GM12878 (cell line): ENCODE results near the gene C1orf53. TPM values are rescaled to one million over a fixed set of nuclear protein-coding genes. Genes with fewer than 3 reads are reported as not detected.
"Not testable (repeated sequence)": the region's sequence is repeated elsewhere in the genome, so short reads cannot be mapped to it uniquely, and the experiment has no call there.

ENCODE experiments used
- ATAC-seq: fragments of 200-7000 bp; cut with Tn5 transposase; 3 replicates; pipeline ENCODE4 v1.9.1; 2020; ENCODE audit warnings: mild to moderate bottlenecking, moderate library complexity
- BruUV-seq: library from RNA; stranded (reverse); fragments of 400-500 nt; replicated peaks from 2 replicates; lab custom pipeline; 2021; lab: Mats Ljungman, UMichigan
- CTCF ChIA-PET: fragments of 300-600 bp; sonication (Branson Sonifier 250); formaldehyde crosslinking; extraction: SDS; loops from one replicate; lab custom pipeline; 2021; ENCODE audit warnings: inconsistent platforms; lab: Yijun Ruan, JAX
- POLR2A ChIA-PET: fragments of 350-600 bp; formaldehyde crosslinking; extraction: SDS; loops from one replicate; lab custom pipeline; 2021; ENCODE audit warnings: inconsistent platforms; lab: Charles Lee
- RAD21 ChIA-PET: fragments of 300-600 bp; sonication (Branson Sonifier 250); formaldehyde crosslinking; loops from one replicate; lab custom pipeline; 2023; ENCODE audit warnings: antibody characterized with exemption; ENCODE audit not compliant: unreplicated experiment; lab: Charles Lee
- SMC1A ChIA-PET: fragments of 300-600 bp; sonication (Branson Sonifier 250); formaldehyde crosslinking; loops from one replicate; lab custom pipeline; 2023; ENCODE audit not compliant: unreplicated experiment, uncharacterized antibody; lab: Charles Lee
- DNase-seq: peaks from one replicate; pipeline ENCODE4 v3.0.0-alpha.2; 2011; ENCODE audit warnings: low read depth, low spot score
- FAIRE-seq: peaks from 3 replicates; lab custom pipeline; 2011; peaks lifted over from hg19 to GRCh38; lab: Jason Lieb, UNC
- H2AFZ ChIP-seq: 2 replicates; pipeline ENCODE4 v1.6.0; 2011; ENCODE audit warnings: low read depth, low read length, control low read depth; ENCODE audit not compliant: control insufficient read depth
- H3K27ac ChIP-seq: 2 replicates; pipeline ENCODE4 v1.5.1; 2011; ENCODE audit warnings: control low read depth; ENCODE audit not compliant: control insufficient read depth, insufficient read depth
- H3K27me3 ChIP-seq, 2 experiments: replicated peaks in 1 of 2; 2 replicates each; pipeline versions ENCODE4 v1.6.0 to v1.6.1; 2011; ENCODE audit warnings: low read length in 1 of 2; ENCODE audit not compliant: control insufficient read depth in 2 of 2, insufficient read depth in 2 of 2
- H3K36me3 ChIP-seq, 2 experiments: 2 replicates each; pipeline ENCODE4 v1.5.1; 2011; ENCODE audit warnings: low read length in 1 of 2; ENCODE audit not compliant: control insufficient read depth in 2 of 2, insufficient read depth in 2 of 2
- H3K4me1 ChIP-seq: 2 replicates; pipeline ENCODE4 v1.6.1; 2011; ENCODE audit warnings: mild to moderate bottlenecking, low read length, moderate library complexity, mixed read lengths; ENCODE audit not compliant: control insufficient read depth, insufficient read depth
- H3K4me2 ChIP-seq: 2 replicates; pipeline ENCODE4 v1.6.0; 2011; ENCODE audit warnings: control low read depth; ENCODE audit not compliant: control insufficient read depth, insufficient read depth
- H3K4me3 ChIP-seq: fragments of 200-600 bp; sonication (generic); 2 replicates; pipeline ENCODE4 v1.5.1; 2016
- H3K79me2 ChIP-seq: 2 replicates; pipeline ENCODE4 v1.6.0; 2011; ENCODE audit warnings: low read length; ENCODE audit not compliant: control insufficient read depth, insufficient read depth
- H3K9ac ChIP-seq: 2 replicates; pipeline ENCODE4 v1.8.0; 2011; ENCODE audit warnings: low read length, control low read depth, mixed read lengths; ENCODE audit not compliant: control insufficient read depth, insufficient read depth
- H3K9me3 ChIP-seq: replicated peaks from 3 replicates; pipeline ENCODE4 v1.5.1; 2011; ENCODE audit warnings: mild to moderate bottlenecking, low read length; ENCODE audit not compliant: control insufficient read depth, insufficient read depth
- H4K20me1 ChIP-seq: 2 replicates; pipeline ENCODE4 v1.6.0; 2011; ENCODE audit not compliant: control insufficient read depth, insufficient read depth
- WGBS: methylation state at CpG from one replicate; pipeline ENCODE4 v1.1.6; 2016; ENCODE audit warnings: low lambda C conversion rate; ENCODE audit not compliant: insufficient replicate concordance, insufficient coverage; ENCODE audit errors: missing lambda C conversion rate; 5-methylcytosine and 5-hydroxymethylcytosine counted together
- in situ Hi-C: fragments of 300-500 bp; cut with MboI; formaldehyde crosslinking; loops from 9 replicates; pipeline ENCODE4 v1.14.3; 2018; ENCODE audit warnings: mixed read lengths
- intact Hi-C: fragments of 100-400 bp; cut with micrococcal nuclease; formaldehyde crosslinking; loops from one replicate; pipeline ENCODE4 v1.14.2; 2022; ENCODE audit not compliant: unreplicated experiment
- polyA plus RNA-seq, 11 experiments: library from polyadenylated mRNA; depleted of rRNA in 4 of 11; unstranded in 6 of 11; stranded (reverse) in 5 of 11; fragments of >200 nt; fragmentation: Nextera tagmentation in 4 of 11; fragmentation: Illumina TruSeq in 1 of 11; extraction: Ambion mirVana in 4 of 11; extraction: Trizol in 1 of 11; gene quantifications; 1 replicate in 1 of 11; 2 replicates in 10 of 11; pipeline versions ENCODE4 v1.2.1 to v1.2.3, GENCODE V29; 2011 to 2016; ENCODE audit warnings: inconsistent platforms in 2 of 11, missing spikeins in 2 of 11, low read depth in 1 of 11
- total RNA-seq, 4 experiments: library from RNA; depleted of rRNA in 3 of 4; stranded (reverse); fragments of >200 nt in 3 of 4; fragmentation: Illumina TruSeq in 1 of 4; extraction: Trizol in 1 of 4; gene quantifications; 2 replicates each; pipeline versions ENCODE4 v1.2.1 to v1.2.3, GENCODE V29; 2013 to 2021

C1orf53 gene
- total and polyA plus RNA-seq, 10 of the 15 experiments (the other 5 are each of a cell fraction or from before 2014, with no cell fraction given): 0.31 to 5.4 (median 0.59) TPM

DNA sequence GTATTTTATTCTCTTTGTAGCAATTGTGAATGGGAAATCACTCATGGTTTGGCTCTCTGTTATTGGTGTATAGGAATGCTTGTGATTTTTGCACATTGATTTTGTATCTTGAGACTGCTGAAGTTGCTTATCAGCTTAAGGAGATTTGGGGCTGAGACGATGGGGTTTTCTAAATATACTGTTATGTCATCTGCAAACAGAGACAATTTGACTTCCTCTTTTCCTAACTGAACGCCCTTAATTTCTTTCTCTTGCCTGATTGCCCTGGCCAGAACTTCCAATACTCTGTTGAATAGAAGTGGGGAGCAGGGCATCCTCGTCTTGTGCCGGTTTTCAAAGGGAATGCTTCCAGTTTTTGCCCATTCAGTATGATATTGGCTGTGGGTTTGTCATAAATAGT is 22.0 kb upstream of the C1orf53 start:
- POLR2A ChIA-PET, in situ Hi-C loops, H3K36me3 ChIP-seq, H2AFZ ChIP-seq, H3K79me2 ChIP-seq, DNase-seq, RAD21 ChIA-PET, H4K20me1 ChIP-seq, intact Hi-C loops, H3K4me2 ChIP-seq, H3K9me3 ChIP-seq, H3K4me3 ChIP-seq, H3K27ac ChIP-seq, H3K4me1 ChIP-seq, ATAC-seq, FAIRE-seq, BruUV-seq, H3K27me3 ChIP-seq, H3K9ac ChIP-seq: not testable (repeated sequence)
- CTCF ChIA-PET: interaction anchor here (0.6 kb wide), 1 partner anchor 314 kb away, joined by 3 read pairs; no protein-coding TSS in a partner anchor
- SMC1A ChIA-PET: interaction anchor here (0.7 kb wide), 1 partner anchor 10 kb away, joined by 3 read pairs; no protein-coding TSS in a partner anchor
- 33% methylated on average over 4 of the region's 4 CpGs for WGBS

DNA sequence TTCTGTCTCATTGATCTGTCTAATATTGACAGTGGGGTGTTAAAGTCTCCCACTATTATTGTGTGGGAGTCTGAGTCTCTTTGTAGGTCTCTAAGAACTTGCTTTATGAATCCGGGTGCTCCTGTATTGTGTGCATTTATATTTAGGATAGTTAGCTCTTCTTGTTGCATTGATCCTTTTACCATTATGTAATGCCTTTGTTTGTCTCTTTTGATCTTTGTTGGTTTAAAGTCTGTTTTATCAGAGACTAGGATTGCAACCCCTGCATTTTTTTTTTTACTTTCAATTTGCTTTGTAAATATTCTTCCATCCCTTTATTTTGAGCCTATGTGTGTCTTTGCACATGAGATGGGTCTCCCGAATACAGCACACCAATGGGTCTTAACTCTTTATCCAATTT is 20.2 kb upstream of the C1orf53 start:
- SMC1A ChIA-PET, in situ Hi-C loops: not testable (repeated sequence)

More for the DNA sequence above, 20.2 kb upstream of the C1orf53 start:
- FAIRE-seq, DNase-seq, H3K27me3 ChIP-seq, RAD21 ChIA-PET, BruUV-seq, H4K20me1 ChIP-seq, H2AFZ ChIP-seq, H3K4me1 ChIP-seq, H3K36me3 ChIP-seq, H3K9me3 ChIP-seq, H3K4me2 ChIP-seq, ATAC-seq, intact Hi-C loops, CTCF ChIA-PET, H3K4me3 ChIP-seq, POLR2A ChIA-PET, H3K79me2 ChIP-seq, H3K9ac ChIP-seq, H3K27ac ChIP-seq: not testable (repeated sequence)
- 21% methylated on average over 2 of the region's 2 CpGs for WGBS
